Lower lobe of right lung (tissue), 2 donors: Measurements from ENCODE around the gene IVNS1ABP. TPM values are rescaled to one million over a fixed set of nuclear protein-coding genes. Genes with fewer than 3 reads are reported as not detected.

ENCODE experiments used
- ATAC-seq, 2 donors: fragments of 200-7000 bp; cut with Tn5 transposase; one replicate each; pipeline ENCODE4 v1.9.1; 2020 to 2022; ENCODE audit warnings: mild to moderate bottlenecking in 2 of 2, moderate library complexity in 2 of 2
- DNase-seq: peaks from one replicate; pipeline ENCODE4 v3.0.0-alpha.2; 2020
- H3K27ac ChIP-seq: fragments of 200-600 bp; one replicate; pipeline ENCODE4 v1.8.0; 2022
- H3K27me3 ChIP-seq: fragments of 200-600 bp; one replicate; pipeline ENCODE4 v1.8.0; 2022; ENCODE audit warnings: low read depth
- H3K36me3 ChIP-seq: fragments of 200-600 bp; one replicate; pipeline ENCODE4 v1.8.0; 2022; ENCODE audit warnings: mild to moderate bottlenecking
- H3K4me1 ChIP-seq: fragments of 200-600 bp; one replicate; pipeline ENCODE4 v1.8.0; 2022
- H3K4me3 ChIP-seq: fragments of 200-600 bp; one replicate; pipeline ENCODE4 v1.8.0; 2022; ENCODE audit warnings: mild to moderate bottlenecking
- H3K9me3 ChIP-seq: fragments of 200-600 bp; one replicate; pipeline ENCODE4 v1.8.0; 2022
- CTCF ChIP-seq: fragments of 200-600 bp; IDR thresholded peaks from one replicate; pipeline ENCODE4 v1.8.0; 2022; ENCODE audit warnings: antibody characterized with exemption, mild to moderate bottlenecking
- intact Hi-C: fragments of 100-400 bp; cut with DNase I; formaldehyde crosslinking; loops from one replicate; pipeline ENCODE4 v1.11.0; 2022
- total RNA-seq: library from RNA; stranded (reverse); fragmentation: NEBNext Ultra II Directional; extraction: Animal tissue kit (Norgen Biotek cat#: 25700); gene quantifications from one replicate; pipeline ENCODE4 v1.2.1, GENCODE V29; 2021
- donor health status: DM: no; HTN: yes; CAD: no; lungs with severe emphysema.

The IVNS1ABP gene
- total RNA-seq, 1 donor from 2014 or later: 79.9 TPM

DNA sequence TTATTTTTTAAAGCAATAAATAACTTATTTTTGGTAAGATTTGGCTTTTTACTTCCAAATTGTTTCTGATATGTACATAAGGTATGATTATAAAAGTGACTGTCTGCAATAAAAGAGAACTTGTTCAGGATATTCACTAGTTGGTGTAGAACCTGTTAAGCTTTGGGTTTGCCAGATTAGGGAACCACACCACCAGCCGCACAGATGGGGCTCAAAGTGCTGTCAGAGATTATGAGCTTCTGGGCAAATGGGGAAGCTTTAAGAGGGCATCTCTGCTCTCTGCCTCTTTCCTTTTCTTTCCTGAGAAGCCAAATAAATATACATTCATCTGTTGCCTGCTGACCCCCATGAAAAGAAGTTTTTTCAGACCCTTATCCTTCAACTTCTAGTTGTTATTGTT is 25.4 kb downstream of the IVNS1ABP start:
- H3K4me3 ChIP-seq: no peak overlapping the region
- ATAC-seq (peak; percentile 38 to 50), DNase-seq (no peak)
- H3K4me1 ChIP-seq: no peaks in the 10 kb centered on the region
- intact Hi-C loops: no loop called here
- H3K36me3 ChIP-seq: peaks cover 32% of the 10 kb centered on the region
- no peaks in the 10 kb centered on the region for H3K27me3 ChIP-seq
- TF ChIP-seq CTCF: no peak
- H3K27ac ChIP-seq: no peak overlapping the region
- H3K9me3 ChIP-seq: no peaks in the 10 kb centered on the region

DNA sequence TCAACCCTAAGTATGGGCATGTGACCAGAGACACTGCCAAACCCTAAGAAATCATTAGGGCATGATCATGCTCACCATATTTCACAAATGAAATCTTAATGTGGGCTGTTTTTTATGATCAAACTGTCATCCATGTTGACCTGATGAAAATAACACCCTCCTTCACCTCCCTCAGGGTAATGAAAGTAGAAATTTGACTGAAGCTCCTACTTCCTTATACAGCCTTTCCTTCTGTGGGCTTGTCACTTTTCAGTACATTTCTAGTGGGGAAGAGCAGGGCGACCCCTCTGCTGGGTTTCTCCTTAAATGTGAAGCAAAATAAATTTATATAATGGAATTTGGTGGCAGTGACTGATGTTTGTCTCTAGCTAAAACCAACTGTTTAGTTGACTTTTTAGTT is 25.9 kb downstream of the IVNS1ABP start:
- no peak for TF ChIP-seq CTCF
- Histone ChIP-seq H3K9me3 (no peaks in the 10 kb centered on the region), H3K27me3 (no peaks in the 10 kb centered on the region), H3K4me3 (no peak overlapping the region), H3K27ac (no peak overlapping the region), H3K36me3 (peaks cover 27% of the 10 kb centered on the region), H3K4me1 (no peaks in the 10 kb centered on the region)
- ATAC-seq (no peak), DNase-seq (no peak)
- intact Hi-C loops: no loop called here

DNA sequence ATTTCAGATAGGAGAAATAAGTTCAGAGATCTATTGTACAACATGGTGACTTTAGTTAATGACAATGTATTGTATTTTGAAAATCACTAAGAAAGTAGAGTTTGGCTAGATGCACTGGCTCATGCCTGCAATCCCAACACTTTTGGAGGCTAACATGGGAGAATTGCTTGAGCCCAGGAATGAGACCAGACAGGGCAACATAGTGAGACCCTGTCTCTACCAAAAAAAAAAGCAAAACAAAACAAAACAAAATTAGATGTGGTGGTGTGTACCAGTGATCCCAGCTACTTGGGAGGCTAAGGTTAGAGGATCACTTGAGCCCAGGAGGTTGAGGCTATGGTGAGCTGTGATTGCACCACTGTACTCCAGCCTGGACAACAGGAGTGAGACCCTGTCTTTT is 27.2 kb downstream of the IVNS1ABP start:
- no peaks in the 10 kb centered on the region for H3K27me3 ChIP-seq
- H3K36me3 ChIP-seq: peaks cover 14% of the 10 kb centered on the region
- DNase-seq (no peak), ATAC-seq (no peak)
- H3K9me3 ChIP-seq: no peaks in the 10 kb centered on the region
- no peak for TF ChIP-seq CTCF
- H3K27ac ChIP-seq: no peak overlapping the region
- H3K4me1 ChIP-seq: no peaks in the 10 kb centered on the region
- intact Hi-C loops: no loop called here
- no peak overlapping the region for H3K4me3 ChIP-seq

DNA sequence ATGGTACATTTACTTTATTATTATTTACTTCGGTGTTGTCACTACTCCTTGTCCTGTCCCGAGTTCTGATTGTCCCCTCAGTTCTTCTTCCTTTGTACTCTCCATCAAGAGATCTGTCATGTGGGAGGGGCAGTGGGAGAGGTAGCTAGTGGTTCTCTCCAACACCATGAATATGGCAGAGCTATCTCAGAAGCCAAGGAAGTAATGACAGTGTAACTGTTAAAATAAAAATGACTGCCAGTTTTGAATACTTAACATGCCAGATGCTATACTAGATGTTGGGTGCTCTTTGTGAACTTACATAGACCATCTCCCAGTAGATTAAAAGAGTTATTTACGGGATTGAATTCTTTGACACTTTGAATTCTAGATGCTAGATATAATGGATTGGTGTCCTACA is 28.6 kb downstream of the IVNS1ABP start:
- no peak overlapping the region for H3K4me3 ChIP-seq
- intact Hi-C loops: no loop called here
- no peak for TF ChIP-seq CTCF

GRCh38 chr1:185287451-185287850 is 29.6 kb downstream of the IVNS1ABP start:
- DNase-seq (no peak), ATAC-seq (no peak)
- no peaks in the 10 kb centered on the region for H3K27me3 ChIP-seq
- no peak for TF ChIP-seq CTCF
- intact Hi-C loops: no loop called here
- H3K9me3 ChIP-seq: no peaks in the 10 kb centered on the region
- no peak overlapping the region for H3K4me3 ChIP-seq
- H3K27ac ChIP-seq: no peak overlapping the region
- H3K36me3 ChIP-seq: no peaks in the 10 kb centered on the region
- no peaks in the 10 kb centered on the region for H3K4me1 ChIP-seq

More for the DNA sequence above, 28.6 kb downstream of the IVNS1ABP start:
- DNase-seq: no peak
- Histone ChIP-seq H3K36me3 (no peaks in the 10 kb centered on the region), H3K4me1 (no peaks in the 10 kb centered on the region), H3K27me3 (no peaks in the 10 kb centered on the region), H3K27ac (no peak overlapping the region), H3K9me3 (no peaks in the 10 kb centered on the region)
- ATAC-seq: no peak
